HepG2 (cell line): ENCODE measurements around the gene ATP9A. TPM values are rescaled to one million over a fixed set of nuclear protein-coding genes. Genes with fewer than 3 reads are reported as not detected.

Experiments used
- AHDC1 ChIP-seq: sonication (generic); formaldehyde crosslinking; IDR thresholded peaks from 2 replicates; pipeline ENCODE4 v1.5.1; 2020; ENCODE audit warnings: mild to moderate bottlenecking, missing genetic modification reagents, borderline replicate concordance
- TAF1 ChIP-seq: sonication (generic); formaldehyde crosslinking; IDR thresholded peaks from 2 replicates; pipeline ENCODE4 v1.4.0; 2020; ENCODE audit warnings: missing genetic modification reagents
- ZHX2 ChIP-seq, 2 experiments: sonication (generic) in 1 of 2; formaldehyde crosslinking in 1 of 2; IDR thresholded peaks; 2 replicates each; pipeline versions ENCODE4 v1.6.1 to v1.9.0; 2014 to 2022; ENCODE audit warnings: antibody characterized with exemption in 1 of 2, borderline replicate concordance in 1 of 2, inconsistent platforms in 1 of 2, low read depth in 1 of 2, missing genetic modification reagents in 1 of 2
- ZNF615 ChIP-seq: sonication (generic); formaldehyde crosslinking; IDR thresholded peaks from 2 replicates; pipeline ENCODE4 v1.5.0; 2020; ENCODE audit warnings: mild to moderate bottlenecking, missing genetic modification reagents, borderline replicate concordance
- polyA plus RNA-seq, 8 experiments: library from polyadenylated mRNA; depleted of rRNA in 3 of 8; stranded (reverse) in 7 of 8; unstranded in 1 of 8; fragments of >200 nt; fragmentation: Illumina TruSeq in 4 of 8; extraction: Trizol in 4 of 8; gene quantifications; 2 replicates each; pipeline versions ENCODE4 v1.2.1 to v1.2.3, GENCODE V29; 2011 to 2016; ENCODE audit warnings: low read depth in 4 of 8, missing spikeins in 1 of 8, mixed read lengths in 1 of 8; ENCODE audit not compliant: insufficient read depth in 1 of 8
- total RNA-seq, 5 experiments: library from RNA; depleted of rRNA; stranded (reverse); fragments of >200 nt; fragmentation: Illumina TruSeq; extraction: Trizol; gene quantifications; 2 replicates each; pipeline ENCODE4 v1.2.3, GENCODE V29; 2016; ENCODE audit warnings: low read depth in 1 of 5
- TF ChIP-seq, protein P1 (sequence below): sonication (generic); formaldehyde crosslinking; IDR thresholded peaks from 2 replicates; pipeline ENCODE4 v1.4.0; 2020; ENCODE audit warnings: mild to moderate bottlenecking, missing genetic modification reagents

ATP9A gene
- total and polyA plus RNA-seq, 2 of the 13 experiments (the other 11 are each of a cell fraction or from before 2014, with no cell fraction given): 11.8 to 18.5 TPM

GRCh38 chr20:51661609-51662178, 106.5 kb downstream of the ATP9A start (continued):
- TF ChIP-seq AHDC1 (CRISPR knock-in tag): peak; percentile 79; the same call in 1 of the 2 replicates
- TF ChIP-seq ZHX2 (IDR thresholded peaks at IDR 0.05; ENCODE audit: low read depth): no peak
- no peak; the same call in 1 of the 2 replicates for TF ChIP-seq ZHX2 (CRISPR knock-in tag; IDR thresholded peaks at IDR 0.05; ENCODE audit: borderline replicate concordance)
- no peak for TF ChIP-seq TAF1 (CRISPR knock-in tag)
- TF ChIP-seq, protein P1, sequence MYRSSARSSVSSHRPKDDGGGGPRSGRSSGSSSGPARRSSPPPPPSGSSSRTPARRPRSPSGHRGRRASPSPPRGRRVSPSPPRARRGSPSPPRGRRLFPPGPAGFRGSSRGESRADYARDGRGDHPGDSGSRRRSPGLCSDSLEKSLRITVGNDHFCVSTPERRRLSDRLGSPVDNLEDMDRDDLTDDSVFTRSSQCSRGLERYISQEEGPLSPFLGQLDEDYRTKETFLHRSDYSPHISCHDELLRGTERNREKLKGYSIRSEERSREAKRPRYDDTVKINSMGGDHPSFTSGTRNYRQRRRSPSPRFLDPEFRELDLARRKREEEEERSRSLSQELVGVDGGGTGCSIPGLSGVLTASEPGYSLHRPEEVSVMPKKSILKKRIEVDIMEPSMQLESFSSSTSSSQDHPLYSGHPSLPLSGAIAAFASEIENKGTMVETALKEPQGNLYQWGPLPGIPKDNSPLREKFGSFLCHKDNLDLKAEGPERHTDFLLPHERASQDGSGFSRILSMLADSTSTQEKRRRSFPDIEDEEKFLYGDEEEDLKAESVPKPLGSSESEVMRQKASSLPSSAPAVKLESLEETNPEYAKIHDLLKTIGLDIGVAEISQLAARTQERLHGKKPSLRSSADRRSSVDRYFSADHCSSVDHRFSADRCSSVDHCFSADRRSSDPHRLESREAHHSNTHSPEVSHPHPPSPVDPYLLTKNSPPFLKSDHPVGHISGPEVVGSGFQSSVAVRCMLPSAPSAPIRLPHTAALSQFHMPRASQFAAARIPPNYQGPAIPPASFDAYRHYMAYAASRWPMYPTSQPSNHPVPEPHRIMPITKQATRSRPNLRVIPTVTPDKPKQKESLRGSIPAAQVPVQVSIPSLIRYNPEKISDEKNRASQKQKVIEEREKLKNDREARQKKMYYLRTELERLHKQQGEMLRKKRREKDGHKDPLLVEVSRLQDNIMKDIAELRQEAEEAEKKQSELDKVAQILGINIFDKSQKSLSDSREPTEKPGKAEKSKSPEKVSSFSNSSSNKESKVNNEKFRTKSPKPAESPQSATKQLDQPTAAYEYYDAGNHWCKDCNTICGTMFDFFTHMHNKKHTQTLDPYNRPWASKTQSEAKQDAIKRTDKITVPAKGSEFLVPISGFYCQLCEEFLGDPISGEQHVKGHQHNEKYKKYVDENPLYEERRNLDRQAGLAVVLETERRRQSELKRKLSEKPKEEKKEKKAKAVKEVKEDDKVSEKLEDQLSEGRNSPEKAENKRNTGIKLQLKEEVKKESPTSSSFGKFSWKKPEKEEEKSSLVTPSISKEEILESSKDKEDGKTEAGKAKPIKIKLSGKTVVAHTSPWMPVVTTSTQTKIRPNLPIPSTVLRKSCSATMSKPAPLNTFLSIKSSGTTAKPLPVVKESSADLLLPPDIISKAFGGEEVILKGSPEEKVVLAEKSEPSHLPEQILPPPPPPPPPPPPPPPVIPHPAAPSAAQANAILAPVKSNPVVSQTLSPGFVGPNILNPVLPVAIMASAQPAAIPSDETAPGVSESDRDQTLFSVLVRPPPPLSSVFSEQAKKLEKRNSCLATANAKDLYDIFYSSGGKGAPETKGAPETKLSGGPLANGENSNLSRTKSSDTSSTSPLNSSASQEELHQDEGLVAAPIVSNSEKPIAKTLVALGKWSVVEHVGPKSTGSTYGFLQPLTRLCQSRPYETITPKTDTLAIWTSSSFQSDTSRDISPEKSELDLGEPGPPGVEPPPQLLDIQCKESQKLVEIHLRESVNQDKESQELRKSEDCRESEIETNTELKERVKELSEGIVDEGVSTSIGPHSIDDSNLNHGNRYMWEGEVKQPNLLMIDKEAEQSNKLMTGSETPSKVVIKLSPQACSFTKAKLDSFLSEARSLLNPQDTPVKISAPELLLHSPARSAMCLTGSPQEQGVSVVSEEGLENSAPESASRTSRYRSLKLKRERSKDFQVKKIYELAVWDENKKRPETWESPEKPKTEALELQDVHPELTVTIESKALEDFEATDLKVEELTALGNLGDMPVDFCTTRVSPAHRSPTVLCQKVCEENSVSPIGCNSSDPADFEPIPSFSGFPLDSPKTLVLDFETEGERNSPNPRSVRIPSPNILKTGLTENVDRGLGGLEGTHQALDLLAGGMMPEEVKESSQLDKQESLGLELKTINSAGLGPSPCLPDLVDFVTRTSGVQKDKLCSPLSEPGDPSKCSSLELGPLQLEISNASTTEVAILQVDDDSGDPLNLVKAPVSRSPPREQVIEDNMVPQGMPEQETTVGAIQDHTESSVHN (CRISPR knock-in tag): no peak
- TF ChIP-seq ZNF615: no peak
